Tibial nerve (tissue), 4 donors: ENCODE results near the gene PEX14. TPM values are rescaled to one million over a fixed set of nuclear protein-coding genes. Genes with fewer than 3 reads are reported as not detected.
A peak's percentile ranks its signal among the peaks of the same experiment; 100 is the strongest.

Source experiments
- DNase-seq, 2 donors: peaks; one replicate each; pipeline ENCODE4 v3.0.0-alpha.2; 2019; ENCODE audit warnings: low spot score in 2 of 2
- H3K27ac ChIP-seq, 4 donors: fragments of 200-600 bp; sonication (generic) in 3 of 4; one replicate each; pipeline ENCODE4 v1.5.1; 2017 to 2019; ENCODE audit warnings: mild to moderate bottlenecking in 1 of 4
- H3K27me3 ChIP-seq, 2 donors: fragments of 200-600 bp; sonication (generic) in 1 of 2; one replicate each; pipeline versions ENCODE4 v1.5.1 to v1.6.0; 2017 to 2019
- H3K36me3 ChIP-seq, 3 donors: fragments of 200-600 bp; sonication (generic); one replicate each; pipeline ENCODE4 v1.5.1; 2018 to 2019
- H3K4me1 ChIP-seq, 4 donors: fragments of 200-600 bp; sonication (generic) in 3 of 4; one replicate each; pipeline ENCODE4 v1.5.1; 2017 to 2019
- H3K4me3 ChIP-seq, 4 donors: fragments of 200-600 bp; sonication (generic) in 3 of 4; one replicate each; pipeline ENCODE4 v1.5.1; 2017 to 2019; ENCODE audit warnings: mild to moderate bottlenecking in 1 of 4, moderate library complexity in 1 of 4
- H3K9me3 ChIP-seq, 4 donors: fragments of 200-600 bp; sonication (generic) in 3 of 4; one replicate each; pipeline ENCODE4 v1.5.1; 2017 to 2019
- EP300 ChIP-seq, 2 donors: sonication (generic); formaldehyde crosslinking; IDR thresholded peaks; one replicate each; pipeline ENCODE4 v1.6.1; 2017; ENCODE audit warnings: antibody characterized with exemption in 2 of 2, mild to moderate bottlenecking in 1 of 2
- POLR2A ChIP-seq, 2 donors: fragments of 450-650 bp; IDR thresholded peaks; one replicate each; pipeline ENCODE4 v1.6.1; 2017; ENCODE audit warnings: antibody characterized with exemption in 2 of 2, mild to moderate bottlenecking in 2 of 2, moderate library complexity in 2 of 2
- WGBS, 2 donors: methylation state at CpG; one replicate each; pipeline ENCODE4 v1.1.5; 2018; 5-methylcytosine and 5-hydroxymethylcytosine counted together
- total RNA-seq, 4 donors: library from RNA; depleted of rRNA; stranded (reverse); fragments of >200 nt; gene quantifications; one replicate each; pipeline ENCODE4 v1.1.0, GENCODE V29; 2016
- TF ChIP-seq, protein P1 (sequence below), 5 experiments: fragments of 200-600 bp in 3 of 5; fragments of 450-650 bp in 2 of 5; sonication (generic) in 3 of 5; IDR thresholded peaks; one replicate each; pipeline ENCODE4 v1.5.1; 2016 to 2019; ENCODE audit warnings: antibody characterized with exemption in 5 of 5, mild to moderate bottlenecking in 3 of 5, moderate library complexity in 2 of 5

The PEX14 gene
- total RNA-seq, 4 donors from 2014 or later, result 14.4 to 21.8 (median 18.2) TPM

DNA sequence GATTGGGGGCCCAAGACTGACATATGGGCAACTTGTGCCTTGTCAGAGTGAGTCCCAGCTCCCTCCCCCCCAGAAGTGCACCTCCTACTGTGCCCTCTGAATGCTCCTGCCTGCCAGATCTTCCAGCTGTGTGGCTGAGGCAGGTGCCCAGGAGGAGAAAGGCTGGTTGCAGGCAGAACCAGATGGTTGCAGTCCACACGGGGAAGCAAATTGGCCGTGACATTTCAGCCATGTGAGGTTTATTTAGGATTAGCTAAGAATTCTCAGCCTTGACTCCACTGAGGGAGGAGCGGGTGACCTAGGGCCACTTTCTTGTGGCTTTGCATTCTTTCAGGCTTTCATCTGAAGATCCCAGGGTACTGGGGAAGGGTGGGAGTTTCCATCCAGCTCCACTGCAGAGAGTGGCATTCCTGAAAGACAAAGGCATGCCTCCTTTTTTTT lies 33.8 kb downstream of the PEX14 start:
- Histone ChIP-seq H3K27ac (no peak overlapping the region), H3K4me3 (no peak overlapping the region), H3K4me1 (peaks cover 0 to 26% (median 15%) of the 10 kb centered on the region in 4 donors), H3K27me3 (no peaks in the 10 kb centered on the region), H3K9me3 (no peaks in the 10 kb centered on the region), H3K36me3 (no peaks in the 10 kb centered on the region)
- 67 to 85% methylated on average over 3 of the region's 3 CpGs for WGBS, 2 donors
- TF ChIP-seq POLR2A (IDR thresholded peaks at IDR 0.05) (no peak), EP300 (IDR thresholded peaks at IDR 0.05) (no peak)
- TF ChIP-seq, protein P1, sequence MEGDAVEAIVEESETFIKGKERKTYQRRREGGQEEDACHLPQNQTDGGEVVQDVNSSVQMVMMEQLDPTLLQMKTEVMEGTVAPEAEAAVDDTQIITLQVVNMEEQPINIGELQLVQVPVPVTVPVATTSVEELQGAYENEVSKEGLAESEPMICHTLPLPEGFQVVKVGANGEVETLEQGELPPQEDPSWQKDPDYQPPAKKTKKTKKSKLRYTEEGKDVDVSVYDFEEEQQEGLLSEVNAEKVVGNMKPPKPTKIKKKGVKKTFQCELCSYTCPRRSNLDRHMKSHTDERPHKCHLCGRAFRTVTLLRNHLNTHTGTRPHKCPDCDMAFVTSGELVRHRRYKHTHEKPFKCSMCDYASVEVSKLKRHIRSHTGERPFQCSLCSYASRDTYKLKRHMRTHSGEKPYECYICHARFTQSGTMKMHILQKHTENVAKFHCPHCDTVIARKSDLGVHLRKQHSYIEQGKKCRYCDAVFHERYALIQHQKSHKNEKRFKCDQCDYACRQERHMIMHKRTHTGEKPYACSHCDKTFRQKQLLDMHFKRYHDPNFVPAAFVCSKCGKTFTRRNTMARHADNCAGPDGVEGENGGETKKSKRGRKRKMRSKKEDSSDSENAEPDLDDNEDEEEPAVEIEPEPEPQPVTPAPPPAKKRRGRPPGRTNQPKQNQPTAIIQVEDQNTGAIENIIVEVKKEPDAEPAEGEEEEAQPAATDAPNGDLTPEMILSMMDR (IDR thresholded peaks at IDR 0.05), result no peak
- no peak for DNase-seq

DNA sequence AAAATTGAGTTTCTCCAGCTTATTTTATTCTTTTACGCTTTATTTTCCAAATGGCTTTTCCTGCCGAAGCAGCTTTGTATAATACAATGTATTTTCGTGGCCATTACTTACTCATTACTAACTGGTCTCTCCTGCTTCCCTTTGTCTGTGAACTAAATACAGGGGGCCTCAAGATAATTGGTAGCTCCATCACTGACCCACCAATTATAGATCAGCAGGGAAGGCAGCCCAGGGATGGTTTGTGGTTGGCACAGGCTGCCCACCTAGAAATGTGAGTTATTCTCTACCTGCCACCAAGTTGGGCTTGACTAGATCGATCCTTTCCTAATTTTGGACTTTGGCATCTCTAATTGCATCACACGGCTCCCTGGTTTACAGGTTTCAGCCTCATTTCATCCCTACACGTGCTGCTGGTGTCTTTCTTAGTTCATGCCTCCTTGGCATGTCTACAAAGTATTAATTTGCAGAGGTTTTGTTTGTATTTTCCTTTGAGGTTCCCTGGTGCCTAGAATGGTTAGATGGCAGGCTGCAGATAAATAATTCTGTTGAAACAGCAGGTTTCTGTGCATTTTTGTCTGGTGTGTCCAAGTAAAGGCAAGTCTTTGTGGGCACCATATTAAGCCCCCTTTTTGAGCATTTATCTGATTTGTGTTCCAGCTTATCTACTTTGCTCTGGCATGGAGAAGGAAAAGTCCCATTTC lies 35.2 kb downstream of the PEX14 start:
- TF ChIP-seq POLR2A (IDR thresholded peaks at IDR 0.05) (no peak), EP300 (IDR thresholded peaks at IDR 0.05) (no peak)
- TF ChIP-seq, protein P1 (IDR thresholded peaks at IDR 0.05), result no peak
- H3K4me1 ChIP-seq, result peaks cover 0 to 35% (median 18%) of the 10 kb centered on the region in 4 donors
- no peaks in the 10 kb centered on the region for H3K36me3 ChIP-seq
- no peaks in the 10 kb centered on the region for H3K9me3 ChIP-seq
- H3K27ac ChIP-seq, result no peak overlapping the region
- 84 to 87% methylated on average over 6 of the region's 6 CpGs for WGBS, 2 donors
- H3K4me3 ChIP-seq, result no peak overlapping the region
- no peaks in the 10 kb centered on the region for H3K27me3 ChIP-seq
- DNase-seq, result no peak

DNA sequence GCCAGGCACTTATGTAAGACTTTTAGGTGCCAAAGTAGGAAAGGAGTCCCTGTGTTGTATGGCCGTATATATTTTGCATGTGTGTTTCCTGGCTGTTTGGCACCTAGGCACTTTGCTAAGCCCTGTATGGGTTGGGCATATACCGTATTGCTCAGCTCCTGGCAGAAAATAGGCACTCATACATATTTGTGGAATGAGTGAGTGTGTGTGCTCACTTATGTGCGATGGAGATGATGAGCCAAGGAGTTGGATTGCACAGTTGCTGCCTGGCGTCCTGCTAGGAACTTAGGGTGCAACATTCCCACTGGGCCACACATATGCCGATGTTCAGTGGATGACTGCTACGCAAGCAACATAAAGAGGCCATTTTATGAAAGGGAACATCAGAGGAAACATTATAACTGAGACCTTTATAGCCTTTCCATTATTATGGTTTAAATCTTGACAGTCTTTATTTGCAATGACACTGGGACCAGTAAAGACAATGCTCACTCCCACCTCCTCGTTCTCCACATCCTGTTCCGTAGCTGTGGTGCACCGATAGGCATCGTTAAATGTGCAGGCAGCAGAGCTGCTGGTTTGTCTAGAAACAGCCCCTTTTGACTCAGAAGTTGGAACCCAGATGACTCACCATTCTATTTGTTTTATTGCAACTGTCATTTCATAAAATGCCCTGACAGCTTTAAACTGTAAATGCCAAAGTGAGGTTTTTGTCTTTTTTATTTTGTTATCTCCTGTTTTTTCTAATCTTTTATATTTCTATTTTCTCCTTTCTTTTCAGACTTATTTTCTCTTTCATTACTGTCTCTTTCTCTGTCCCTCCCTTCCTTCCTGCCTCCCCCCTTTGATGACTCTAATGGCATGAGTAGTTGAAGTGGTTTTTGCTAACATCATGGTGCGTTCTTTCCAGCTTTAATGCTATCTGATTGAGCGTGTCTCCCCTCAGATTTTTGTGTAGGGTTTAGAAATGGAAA lies 36.1 kb downstream of the PEX14 start:
- no peak overlapping the region for H3K4me3 ChIP-seq
- no peaks in the 10 kb centered on the region for H3K36me3 ChIP-seq
- no peaks in the 10 kb centered on the region for H3K9me3 ChIP-seq
- TF ChIP-seq, protein P1 (IDR thresholded peaks at IDR 0.05), result no peak
- TF ChIP-seq EP300 (IDR thresholded peaks at IDR 0.05), result no peak
- no peak for TF ChIP-seq POLR2A (IDR thresholded peaks at IDR 0.05)
- no peak for DNase-seq
- peak overlapping the region in 2 of 4 donors; percentile 15 to 50 for H3K27ac ChIP-seq
- no peaks in the 10 kb centered on the region for H3K27me3 ChIP-seq
- H3K4me1 ChIP-seq, result peaks cover 0 to 43% (median 22%) of the 10 kb centered on the region in 4 donors
- 32 to 49% methylated on average over 12 of the region's 12 CpGs for WGBS, 2 donors

DNA sequence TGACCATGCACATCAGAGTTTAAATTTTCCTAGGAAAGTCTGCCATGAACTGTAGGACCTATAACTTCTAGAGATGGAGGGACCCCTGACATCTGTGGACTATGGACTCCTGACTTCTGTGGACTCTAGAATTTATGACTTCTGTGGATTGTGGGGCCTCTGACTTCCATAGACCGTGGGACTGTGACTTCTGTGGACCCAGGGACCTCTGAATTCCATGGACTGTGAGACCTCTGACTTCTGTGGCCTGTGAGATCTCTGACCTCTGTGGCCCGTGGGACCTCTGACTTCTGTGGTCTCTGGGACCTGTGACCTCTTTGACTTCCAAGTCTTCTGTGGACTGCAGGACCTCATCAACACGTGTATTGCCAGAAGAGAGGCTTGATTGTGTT lies 36.7 kb downstream of the PEX14 start:
- DNase-seq, result no peak
- H3K4me3 ChIP-seq, result no peak overlapping the region
- H3K4me1 ChIP-seq, result peaks cover 0 to 50% (median 22%) of the 10 kb centered on the region in 4 donors
- TF ChIP-seq EP300 (IDR thresholded peaks at IDR 0.05) (no peak), POLR2A (IDR thresholded peaks at IDR 0.05) (no peak)
- TF ChIP-seq, protein P1 (IDR thresholded peaks at IDR 0.05), result no peak
- WGBS, 2 donors, result 29 to 33% methylated on average over 3 of the region's 3 CpGs
- peak overlapping the region in 2 of 4 donors; percentile 15 to 50 for H3K27ac ChIP-seq
- H3K27me3 ChIP-seq, result no peaks in the 10 kb centered on the region
- no peaks in the 10 kb centered on the region for H3K36me3 ChIP-seq
- no peaks in the 10 kb centered on the region for H3K9me3 ChIP-seq
